HepG2 (cell line): ENCODE data around the gene PITRM1.

Experiments used
- AFF4 ChIP-seq: sonication (generic); formaldehyde crosslinking; IDR thresholded peaks from 2 replicates; pipeline ENCODE4 v1.4.0; 2020; ENCODE audit warnings: missing genetic modification reagents
- CTCF ChIP-seq: sonication (generic); formaldehyde crosslinking; IDR thresholded peaks from 2 replicates; pipeline ENCODE4 v1.5.0; 2020; ENCODE audit warnings: mild to moderate bottlenecking, missing genetic modification reagents, moderate library complexity
- JUND ChIP-seq: sonication (generic); formaldehyde crosslinking; IDR thresholded peaks from 2 replicates; pipeline ENCODE4 v1.8.0; 2022; ENCODE audit warnings: mild to moderate bottlenecking, missing genetic modification reagents
- MAZ ChIP-seq, 2 experiments: sonication (generic) in 1 of 2; formaldehyde crosslinking in 1 of 2; IDR thresholded peaks; 2 replicates each; pipeline versions ENCODE4 v1.5.0 to v1.6.1; 2012 to 2020; ENCODE audit warnings: low read depth in 2 of 2, mild to moderate bottlenecking in 2 of 2, borderline replicate concordance in 1 of 2, improper control_type of control experiment in 1 of 2, low read length in 1 of 2, missing genetic modification reagents in 1 of 2, moderate library complexity in 1 of 2
- MNT ChIP-seq: fragments of 450-650 bp; IDR thresholded peaks from 2 replicates; pipeline ENCODE4 v1.6.1; 2016
- PBX3 ChIP-seq: sonication (generic); formaldehyde crosslinking; IDR thresholded peaks from 2 replicates; pipeline ENCODE4 v1.8.1; 2023; ENCODE audit warnings: missing genetic modification reagents, inconsistent platforms, borderline replicate concordance
- SUZ12 ChIP-seq: fragments of 150-350 bp; IDR thresholded peaks from 2 replicates; pipeline ENCODE4 v1.6.1; 2014; ENCODE audit warnings: low read depth, low read length
- ZUFSP ChIP-seq: sonication (generic); formaldehyde crosslinking; IDR thresholded peaks from 2 replicates; pipeline ENCODE4 v1.9.0; 2021; ENCODE audit warnings: missing genetic modification reagents, mild to moderate bottlenecking, borderline replicate concordance

- TF ChIP-seq CTCF (CRISPR knock-in tag) (no peak), PBX3 (CRISPR knock-in tag) (no peak), MNT (no peak), ZUFSP (no peak), SUZ12 (no peak), MAZ (IDR thresholded peaks at IDR 0.05; ENCODE audit: borderline replicate concordance, low read depth, low read length) (no peak), MAZ (CRISPR knock-in tag; IDR thresholded peaks at IDR 0.05; ENCODE audit: low read depth) (no peak), JUND (CRISPR knock-in tag) (no peak), AFF4 (CRISPR knock-in tag) (no peak)
These were observed 56.0 kb downstream of the PITRM1 start for GRCh38 chr10:3116508-3117100.
